ENCODE data around the gene SRSF4. TPM values are rescaled to one million over a fixed set of nuclear protein-coding genes. Genes with fewer than 3 reads are reported as not detected.

Gene SRSF4
- total and polyA plus RNA-seq, 2 of the 8 experiments (the other 6 are each of a cell fraction or from before 2014, with no cell fraction given) = 34.9 to 86.5 TPM

GRCh38 chr1:29208442-29208841, 26.7 kb upstream of the SRSF4 start:
- ChIA-PET POLR2A (ENCODE audit: partially characterized antibody) (interaction anchor here (1.3 to 2.2 kb wide), 2 partner anchors 10 to 27 kb away, joined by 3 to 6 read pairs; partner anchors contain the start of gene SRSF4), CTCF (ENCODE audit: partially characterized antibody) (interaction anchor here (1.2 to 2.0 kb wide), 3 partner anchors 11 to 326 kb away, joined by 3 to 7 read pairs (median 3); no protein-coding TSS in a partner anchor)
- Histone ChIP-seq H3K79me1 (ENCODE audit: low read depth, low read length) (no peaks in the 10 kb centered on the region), H4K20me1 (replicated peaks in 1 of 2; ENCODE audit: control insufficient read depth in 1 of 2, insufficient read depth in 2 of 2, low read length in 2 of 2) (peaks cover 0 to 1% of the 10 kb centered on the region in 2 experiments), H2BK20ac (ENCODE audit: low read length) (no peak overlapping the region), H4K91ac (replicated peaks; ENCODE audit: insufficient read length, low read length) (no peak overlapping the region), H3K18ac (ENCODE audit: extremely low read depth, low read length) (no peak overlapping the region), H2BK5ac (ENCODE audit: low read depth, low read length) (no peak overlapping the region), H2BK12ac (ENCODE audit: low read depth, low read length) (no peak overlapping the region), H3K23me2 (ENCODE audit: low read depth, low read length) (no peaks in the 10 kb centered on the region), H3K79me2 (ENCODE audit: control insufficient read depth in 1 of 2, insufficient read depth in 2 of 2, low read length in 2 of 2) (no peaks in the 10 kb centered on the region), H2BK120ac (replicated peaks; ENCODE audit: low read depth, low read length) (no peak overlapping the region), H3K56ac (replicated peaks; ENCODE audit: insufficient read length, low read depth, low read length) (no peak overlapping the region), H3K4me3 (ENCODE audit: extremely low read depth in 1 of 4, insufficient read depth in 2 of 4, low read depth in 3 of 4, low read length in 4 of 4) (no peak overlapping the region), H3K4me1 (replicated peaks in 1 of 4; ENCODE audit: control insufficient read depth in 3 of 4, insufficient read depth in 4 of 4, low read length in 3 of 4) (no peaks in the 10 kb centered on the region), H3K27ac (ENCODE audit: low read depth, low read length) (no peak overlapping the region), H3K27me3 (replicated peaks in 1 of 4; ENCODE audit: control insufficient read depth in 3 of 4, extremely low read depth in 1 of 4, insufficient read depth in 3 of 4, low read length in 3 of 4) (no peaks in the 10 kb centered on the region), H3K4ac (replicated peaks; ENCODE audit: insufficient read length, low read depth, low read length) (no peak overlapping the region), H3K9me3 (ENCODE audit: insufficient read depth in 2 of 2, low read depth in 1 of 2, low read length in 1 of 2) (no peaks in the 10 kb centered on the region), H2AK5ac (ENCODE audit: low read depth, low read length) (no peak overlapping the region), H2BK15ac (ENCODE audit: low read length) (no peak overlapping the region), H3K36me3 (ENCODE audit: control insufficient read depth in 2 of 4, insufficient read depth in 4 of 4, low read length in 3 of 4) (peaks cover 0 to 29% (median 19%) of the 10 kb centered on the region in 4 experiments; a peak in 6 of 8 replicates), H3K9ac (replicated peaks in 1 of 4; ENCODE audit: extremely low read depth in 1 of 4, low read depth in 3 of 4, low read length in 3 of 4) (no peak overlapping the region), H4K5ac (ENCODE audit: insufficient read length, low read depth, low read length) (no peak overlapping the region), H2AFZ (ENCODE audit: low read length) (no peak overlapping the region), H3K4me2 (ENCODE audit: insufficient read depth in 1 of 2, low read depth in 2 of 2, low read length in 2 of 2) (no peak overlapping the region), H3K14ac (ENCODE audit: insufficient read length) (no peak overlapping the region), H3K23ac (ENCODE audit: insufficient read length) (no peak overlapping the region), H4K8ac (ENCODE audit: extremely low read depth, insufficient read depth, low read length) (no peak overlapping the region)
- no peak for FAIRE-seq
- 91% methylated on average over 4 of the region's 4 CpGs; no CpG with 5 or more reads in 1 of the 2 experiments for WGBS, 2 experiments (ENCODE audit: extremely low coverage in 1 of 2, insufficient coverage in 1 of 2, insufficient read length in 1 of 2, insufficient replicate concordance in 2 of 2, low coverage in 1 of 2, low lambda C conversion rate in 2 of 2, missing lambda C conversion rate in 1 of 2)
- DNase-seq (ENCODE audit: low read depth in 1 of 2, low spot score in 2 of 2) = no peak
- no peak for TF ChIP-seq USF2 (IDR thresholded peaks at IDR 0.05; ENCODE audit: low read length)
- no peak for TF ChIP-seq KDM4A (IDR thresholded peaks at IDR 0.05; ENCODE audit: low read depth, low read length, severe bottlenecking)
- TF ChIP-seq KDM5A (IDR thresholded peaks at IDR 0.05; ENCODE audit: low read length) = no peak
- TF ChIP-seq BCL11A (IDR thresholded peaks at IDR 0.05; ENCODE audit: low read depth in 2 of 2, low read length in 2 of 2) = no peak
- no peak for TF ChIP-seq RFX5 (IDR thresholded peaks at IDR 0.05; ENCODE audit: borderline replicate concordance, low read depth, low read length)
- no peak for TF ChIP-seq SIRT6 (IDR thresholded peaks at IDR 0.05; ENCODE audit: low read length)
- no peak for TF ChIP-seq SP1 (IDR thresholded peaks at IDR 0.05; ENCODE audit: low read depth, low read length)
- TF ChIP-seq SP2 (IDR thresholded peaks at IDR 0.05; ENCODE audit: low read length) = no peak
- TF ChIP-seq RNF2 (IDR thresholded peaks at IDR 0.05; ENCODE audit: borderline replicate concordance, low read depth, low read length, missing control alignments, poor library complexity, severe bottlenecking) = no peak
- no peak for TF ChIP-seq MAFK (IDR thresholded peaks at IDR 0.05; ENCODE audit: low read depth, low read length)
- no peak for TF ChIP-seq SUZ12 (IDR thresholded peaks at IDR 0.05; ENCODE audit: low read length)
- TF ChIP-seq SP4 (IDR thresholded peaks at IDR 0.05; ENCODE audit: low read length) = no peak
- no peak for TF ChIP-seq EZH2 (IDR thresholded peaks at IDR 0.05; ENCODE audit: low read depth, low read length, severe bottlenecking)
- no peak for TF ChIP-seq TAF1 (IDR thresholded peaks at IDR 0.05; ENCODE audit: low read depth, low read length)

Measured in H1 (cell line).